HUES48 (cell line): Measurements from ENCODE around the gene CABYR.

Experiments used
- H3K27ac ChIP-seq: one replicate; pipeline ENCODE4 v1.7.0; 2013; ENCODE audit warnings: low read depth, low read length, inconsistent platforms
- H3K27me3 ChIP-seq: 2 replicates; pipeline ENCODE4 v1.6.1; 2013; ENCODE audit warnings: mild to moderate bottlenecking, low read length; ENCODE audit not compliant: control insufficient read depth, insufficient read depth
- H3K36me3 ChIP-seq: 2 replicates; pipeline ENCODE4 v1.6.1; 2013; ENCODE audit warnings: low read length; ENCODE audit not compliant: control insufficient read depth, insufficient read depth
- H3K4me1 ChIP-seq: 2 replicates; pipeline ENCODE4 v1.6.1; 2013; ENCODE audit warnings: mild to moderate bottlenecking, low read length; ENCODE audit not compliant: control insufficient read depth, insufficient read depth
- H3K4me3 ChIP-seq: 2 replicates; pipeline ENCODE4 v1.5.1; 2013; ENCODE audit warnings: mild to moderate bottlenecking, low read depth, low read length
- H3K9ac ChIP-seq: 2 replicates; pipeline ENCODE4 v1.6.1; 2013; ENCODE audit warnings: mild to moderate bottlenecking, low read depth, low read length, moderate library complexity
- H3K9me3 ChIP-seq: 2 replicates; pipeline ENCODE4 v1.6.1; 2013; ENCODE audit warnings: low read length; ENCODE audit not compliant: control insufficient read depth, insufficient read depth

CABYR gene

GRCh38 chr18:24208270-24209035 is 69.6 kb downstream of the CABYR start:
- Histone ChIP-seq H3K27ac (peak overlapping the region; percentile 40), H3K4me1 (peaks cover 16% of the 10 kb centered on the region), H3K36me3 (no peaks in the 10 kb centered on the region), H3K4me3 (no peak overlapping the region; the same call in 1 of the 2 replicates), H3K9me3 (no peaks in the 10 kb centered on the region), H3K27me3 (no peaks in the 10 kb centered on the region), H3K9ac (no peak overlapping the region)

GRCh38 chr18:24209558-24209957 is 70.7 kb downstream of the CABYR start:
- Histone ChIP-seq H3K4me1 (peaks cover 25% of the 10 kb centered on the region), H3K27ac (no peak overlapping the region), H3K27me3 (no peaks in the 10 kb centered on the region)

More at GRCh38 chr18:24209558-24209957, 70.7 kb downstream of the CABYR start:
- no peak overlapping the region for H3K9ac ChIP-seq
- H3K4me3 ChIP-seq = no peak overlapping the region
- no peaks in the 10 kb centered on the region for H3K36me3 ChIP-seq
- no peaks in the 10 kb centered on the region for H3K9me3 ChIP-seq
